HG02884 (cell line): Measurements from ENCODE around the gene IQGAP2.
"Not testable (repeated sequence)": the region's sequence is repeated elsewhere in the genome, so short reads cannot be mapped to it uniquely, and the experiment has no call there.

Source experiments
- ATAC-seq: cut with Tn5 transposase; IDR thresholded peaks from one replicate; pipeline ENCODE4 v1.9.1; 2021; ENCODE audit warnings: mild to moderate bottlenecking, moderate library complexity; ENCODE audit not compliant: unreplicated experiment

The IQGAP2 gene

DNA sequence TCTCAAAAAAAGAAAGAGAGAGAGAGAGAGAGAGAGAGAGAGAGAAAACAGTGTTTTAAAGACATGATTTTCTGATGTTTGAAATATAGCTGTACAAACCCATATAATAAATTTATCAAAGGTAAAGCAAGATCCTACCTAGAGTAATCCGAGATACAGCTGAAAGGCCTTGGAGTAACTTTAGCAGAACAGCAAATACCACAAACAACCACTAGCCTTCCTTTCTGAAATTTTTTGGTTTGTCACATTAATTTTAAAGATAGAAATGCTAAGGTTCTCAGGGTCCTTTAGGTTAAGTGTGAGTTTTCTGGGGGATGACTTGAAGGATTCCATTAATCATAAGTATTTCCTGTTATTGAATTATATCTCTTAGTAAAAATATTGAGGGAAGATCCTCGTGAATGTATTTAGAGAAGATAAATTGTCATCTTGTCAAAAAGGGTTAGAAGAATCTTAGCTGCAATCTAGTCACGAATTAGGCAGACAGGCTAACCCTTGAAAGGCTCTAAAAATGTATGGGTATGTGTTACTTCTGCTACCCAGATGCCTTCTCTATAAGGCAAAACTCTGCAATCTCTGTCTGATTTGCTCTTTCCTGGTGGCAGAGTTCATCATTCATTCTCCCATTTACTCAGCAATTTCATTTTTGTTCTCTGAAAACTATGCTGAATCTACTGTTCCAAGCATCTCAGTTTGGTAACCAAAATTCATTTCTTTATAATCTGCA lies 192.8 kb downstream of the IQGAP2 start:
- no peak for ATAC-seq

DNA sequence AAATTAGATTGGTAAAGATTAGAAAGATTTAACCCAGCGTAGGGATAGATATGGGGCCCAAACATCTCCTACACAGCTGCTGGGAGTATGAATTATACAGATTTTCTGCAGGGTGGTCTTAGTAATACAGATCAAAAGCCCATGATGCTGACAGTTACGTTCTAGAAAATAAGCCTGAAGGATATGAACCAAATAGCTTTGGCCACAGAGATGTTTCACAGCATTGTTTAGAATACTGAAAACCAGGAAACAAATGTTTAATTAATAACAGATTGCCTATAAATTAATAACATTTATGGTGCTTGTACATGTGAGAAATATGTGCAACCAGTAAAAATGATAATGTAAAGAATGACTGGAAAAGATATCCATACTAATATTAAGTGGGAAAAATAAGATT lies 195.4 kb downstream of the IQGAP2 start:
- no peak for ATAC-seq

DNA sequence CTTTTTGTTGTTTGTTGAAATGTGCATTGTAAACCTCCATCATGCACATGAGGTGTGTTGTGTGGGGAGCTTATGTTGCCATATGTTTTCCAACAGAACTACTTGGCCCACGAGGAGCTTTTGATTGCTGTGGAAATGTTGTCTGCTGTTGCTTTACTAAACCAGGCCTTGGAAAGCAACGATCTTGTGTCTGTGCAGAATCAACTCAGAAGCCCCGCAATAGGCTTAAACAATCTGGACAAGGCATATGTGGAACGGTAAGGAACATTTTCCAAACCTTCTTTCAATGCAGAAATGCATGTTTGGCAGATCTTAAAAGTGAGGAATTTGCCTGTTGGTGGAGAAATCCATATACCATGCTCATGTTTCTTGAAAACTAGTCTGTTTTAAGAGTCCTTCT lies 197.6 kb downstream of the IQGAP2 start:
- ATAC-seq, result no peak

DNA sequence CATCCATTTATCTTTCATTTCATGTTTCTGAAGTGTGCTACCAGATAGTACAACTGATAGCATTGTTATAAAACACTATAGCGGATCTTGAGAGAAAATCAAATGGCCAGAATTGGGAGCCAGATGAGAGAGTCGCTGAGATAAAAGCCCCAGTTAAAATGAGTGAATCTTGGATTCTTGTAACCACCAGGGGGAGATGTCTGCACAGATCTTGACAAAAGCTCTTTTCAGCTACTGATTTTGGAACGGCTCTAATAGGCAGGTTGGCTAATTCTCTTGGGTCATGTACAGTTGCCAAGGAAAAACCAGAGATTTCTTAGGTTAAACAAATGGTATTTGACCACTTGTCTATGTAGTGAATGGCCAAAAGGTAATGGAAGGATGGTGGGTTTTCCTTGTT lies 198.4 kb downstream of the IQGAP2 start:
- ATAC-seq, result no peak

DNA sequence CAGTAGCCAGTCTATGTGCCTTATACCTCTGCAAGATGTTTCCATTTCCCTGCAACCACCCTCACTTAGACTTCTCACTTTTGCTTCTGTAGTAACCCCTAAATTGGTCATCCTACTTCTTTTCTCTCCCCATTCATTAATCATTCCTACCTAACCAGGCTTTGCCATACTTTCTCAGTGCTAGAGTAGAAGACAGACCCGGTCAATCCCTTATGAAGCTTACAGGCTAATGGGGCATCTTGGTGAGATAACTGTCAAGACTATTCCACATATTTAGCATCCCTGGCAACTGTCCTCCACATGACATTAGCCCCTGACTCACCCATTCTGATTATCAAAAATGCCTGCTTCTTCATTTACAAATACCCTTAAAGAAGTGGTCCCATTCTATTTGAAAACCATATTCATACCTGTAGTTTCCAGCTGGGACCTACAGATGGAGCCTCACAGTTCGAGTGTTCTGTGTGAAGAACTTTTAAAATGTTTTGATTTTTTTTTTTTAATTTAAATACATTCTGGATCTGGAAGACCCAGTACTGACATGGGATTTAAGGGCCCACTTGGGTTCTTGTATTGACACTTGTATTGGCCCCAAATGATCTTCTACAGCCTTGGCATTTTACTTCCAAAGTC lies 199.1 kb downstream of the IQGAP2 start:
- ATAC-seq, result no peak

DNA sequence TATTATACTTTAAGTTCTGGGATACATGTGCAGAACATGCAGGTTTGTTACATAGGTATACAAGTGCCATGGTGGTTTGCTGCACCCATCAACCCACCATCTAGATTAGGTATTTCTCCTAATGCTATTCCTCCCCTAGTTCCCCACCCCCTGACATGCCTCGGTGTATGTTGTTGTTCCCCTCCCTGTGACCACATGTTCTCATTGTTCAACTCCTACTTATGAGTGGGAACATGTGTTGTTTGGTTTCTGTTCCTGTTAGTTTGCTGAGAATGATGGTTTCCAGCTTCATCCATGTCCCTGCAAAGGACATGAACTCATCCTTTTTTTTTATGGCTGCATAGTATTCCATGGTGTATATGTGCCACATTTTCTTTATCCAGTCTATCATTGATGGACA lies 200.9 kb downstream of the IQGAP2 start:
- ATAC-seq, result not testable (repeated sequence)

DNA sequence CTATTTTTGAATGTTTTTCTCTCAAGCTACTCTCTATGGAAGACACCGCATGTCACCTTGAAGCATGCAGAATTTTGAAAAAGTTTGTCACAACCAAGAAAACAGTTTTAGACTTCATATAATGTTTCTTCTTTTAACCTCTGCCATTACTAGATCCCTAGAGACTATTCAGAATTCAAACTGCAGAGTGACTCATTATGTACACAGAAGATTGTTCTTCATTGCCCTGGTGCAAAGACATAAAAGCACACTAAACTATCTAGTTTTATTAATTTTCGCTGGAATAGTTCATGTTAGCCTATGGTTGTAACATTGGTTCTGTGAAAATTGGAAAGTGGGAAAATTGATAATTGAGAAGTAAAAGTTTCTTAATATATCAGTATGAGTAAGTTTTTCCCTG lies 201.8 kb downstream of the IQGAP2 start:
- no peak for ATAC-seq

DNA sequence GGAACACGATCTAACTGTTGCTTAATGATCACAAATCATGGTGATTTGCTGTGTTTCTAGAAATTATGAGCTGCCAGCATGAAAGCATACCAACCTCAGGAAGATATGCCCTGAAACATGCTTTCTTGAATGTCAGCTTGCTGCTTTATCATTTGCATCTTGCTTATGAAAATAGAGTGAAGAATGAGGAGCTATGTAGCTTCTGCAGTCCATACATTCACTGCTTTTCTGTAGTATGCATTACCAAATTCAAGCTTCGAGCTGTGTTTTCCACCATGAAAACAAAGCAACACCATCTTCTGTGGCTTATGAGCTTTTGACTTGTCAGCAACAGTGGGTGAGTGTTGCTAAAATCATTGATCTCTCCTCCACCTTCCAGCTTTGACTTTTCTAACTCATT lies 203.6 kb downstream of the IQGAP2 start:
- ATAC-seq, result peak; percentile 55

DNA sequence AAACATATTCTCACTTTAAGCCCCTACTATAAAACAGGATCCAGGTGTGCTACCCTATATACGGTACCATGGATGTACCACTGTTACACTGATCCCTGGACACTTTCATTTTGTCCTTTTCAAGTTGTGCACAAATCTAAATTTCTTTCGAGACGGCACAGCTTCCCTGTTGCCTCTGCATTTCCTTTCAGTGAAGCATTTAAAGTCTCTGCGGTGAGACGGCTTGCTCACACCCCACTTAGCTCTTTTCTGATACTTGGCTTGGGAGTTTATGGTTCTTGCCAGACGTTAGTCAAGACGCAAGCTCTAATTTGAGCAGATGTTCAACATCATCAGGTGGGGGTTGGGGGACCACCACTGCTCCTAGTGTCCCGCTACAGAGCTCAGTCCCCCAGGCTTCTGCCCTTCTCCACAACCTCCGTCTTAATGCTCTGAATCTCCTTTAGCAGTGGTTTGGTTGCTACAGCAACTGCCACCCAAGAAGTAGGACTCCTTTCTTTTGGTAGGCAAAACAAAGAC lies 204.3 kb downstream of the IQGAP2 start:
- ATAC-seq, result no peak

DNA sequence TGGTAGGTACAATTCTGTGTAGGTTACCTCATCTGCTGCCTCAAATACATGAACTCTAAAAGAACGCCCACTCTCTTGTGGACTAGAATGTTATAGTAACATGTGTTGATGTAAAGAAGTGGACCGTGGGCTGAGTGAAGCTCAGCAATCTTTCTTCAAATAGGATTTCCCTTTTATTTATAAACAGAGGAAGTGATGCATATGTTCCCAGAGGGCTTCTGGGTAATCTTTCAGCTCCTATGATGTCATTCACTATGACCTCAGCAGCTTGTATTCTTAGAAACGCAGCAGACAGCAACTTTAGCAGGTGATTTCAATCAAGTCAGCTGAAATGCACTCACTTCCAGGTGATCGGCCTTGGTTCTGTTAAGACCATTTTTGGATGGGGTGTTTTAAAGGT lies 205.7 kb downstream of the IQGAP2 start:
- ATAC-seq, result no peak

DNA sequence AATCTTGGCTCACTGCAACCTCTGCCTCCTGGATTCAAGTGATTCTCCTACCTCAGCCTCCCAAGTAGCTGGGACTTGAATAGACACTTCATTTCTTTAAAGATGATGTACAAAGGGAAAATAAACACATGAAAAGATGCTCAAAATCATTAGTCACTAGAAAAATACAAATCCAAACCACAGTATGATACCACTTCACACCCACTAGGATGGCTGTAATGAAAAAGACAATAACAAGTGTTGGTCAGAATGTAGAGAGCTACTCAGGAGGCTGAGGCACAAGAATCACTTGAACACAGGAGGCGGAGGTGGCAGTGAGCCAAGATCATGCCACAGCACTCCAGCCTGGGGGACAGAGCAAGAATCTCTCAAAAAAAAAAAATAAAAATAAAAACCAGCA lies 207.1 kb downstream of the IQGAP2 start:
- ATAC-seq, result no peak

DNA sequence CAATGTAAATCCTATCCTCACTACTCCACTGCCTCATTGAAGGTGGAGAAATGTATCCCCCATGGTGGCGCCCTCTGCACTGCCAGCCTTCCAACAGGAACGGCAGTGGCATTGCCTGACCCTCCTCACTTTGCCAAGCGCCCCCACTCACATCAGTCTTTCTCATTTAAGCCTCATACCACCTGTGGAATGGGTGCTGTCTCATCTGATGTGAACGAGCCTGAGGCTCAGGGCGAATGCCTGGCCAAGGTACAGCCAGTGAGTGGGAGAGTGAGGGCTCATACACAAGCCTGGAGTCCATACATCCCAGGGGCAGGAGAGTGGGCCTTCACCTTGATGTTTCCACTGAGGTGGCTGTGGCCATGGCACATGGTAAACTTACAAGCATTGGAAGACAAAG lies 209.9 kb downstream of the IQGAP2 start:
- ATAC-seq, result no peak

DNA sequence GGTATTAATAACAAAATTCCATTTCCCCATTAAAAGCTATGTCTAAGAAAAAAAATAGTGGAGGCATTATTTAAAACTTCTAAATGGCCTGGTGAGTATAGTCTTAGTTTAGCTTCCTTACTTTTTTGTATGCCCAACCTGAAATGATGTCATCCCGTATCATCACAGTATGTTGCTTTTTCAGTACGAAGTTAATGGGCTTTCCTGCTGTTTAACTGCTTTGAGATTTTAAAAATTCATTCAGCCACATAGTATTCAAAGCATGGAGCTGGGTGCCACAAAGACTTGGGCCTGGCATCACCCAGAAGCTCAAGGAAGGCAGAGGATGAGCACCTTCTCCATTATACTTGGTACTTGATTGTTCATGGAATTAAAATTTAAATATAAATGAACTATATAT lies 212.7 kb downstream of the IQGAP2 start:
- no peak for ATAC-seq

DNA sequence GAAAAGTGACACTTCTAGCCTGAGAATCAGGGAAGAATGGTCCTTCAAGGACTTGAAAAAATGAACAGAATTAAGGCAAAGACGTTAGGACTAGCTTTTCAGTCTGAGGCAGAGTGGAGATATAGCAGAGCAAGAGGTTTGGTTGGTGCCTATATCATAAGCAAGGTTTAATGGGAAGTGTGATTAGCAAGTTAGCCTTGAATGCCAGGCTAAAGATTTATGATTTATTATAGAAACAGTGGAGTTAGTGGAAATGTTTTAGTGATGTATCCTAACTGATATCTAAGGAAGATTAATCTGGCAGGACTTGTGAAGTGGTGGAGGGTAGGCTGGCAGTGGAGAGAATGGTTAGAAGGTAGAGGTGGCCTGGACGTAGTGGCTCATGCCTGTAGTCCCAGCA lies 213.1 kb downstream of the IQGAP2 start:
- ATAC-seq, result no peak

DNA sequence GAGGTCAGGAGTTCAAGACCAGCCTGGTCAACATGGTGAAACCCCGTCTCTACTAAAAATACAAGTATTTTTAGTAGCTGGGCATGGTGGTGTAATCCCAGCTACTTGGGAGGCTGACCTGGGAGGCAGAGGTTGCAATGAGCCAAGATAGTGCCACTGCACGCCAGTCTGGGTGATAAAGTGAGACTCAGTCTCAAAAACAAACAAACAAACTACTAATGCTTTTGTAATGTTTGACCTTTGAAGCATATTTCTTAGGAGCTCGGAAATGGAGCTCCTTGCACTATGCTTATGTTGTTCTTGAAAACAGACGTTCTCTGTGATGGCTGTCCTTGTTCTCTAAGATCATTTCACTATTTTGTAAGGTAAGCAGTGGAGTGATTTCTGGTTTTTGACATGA lies 214.1 kb downstream of the IQGAP2 start:
- ATAC-seq, result no peak

DNA sequence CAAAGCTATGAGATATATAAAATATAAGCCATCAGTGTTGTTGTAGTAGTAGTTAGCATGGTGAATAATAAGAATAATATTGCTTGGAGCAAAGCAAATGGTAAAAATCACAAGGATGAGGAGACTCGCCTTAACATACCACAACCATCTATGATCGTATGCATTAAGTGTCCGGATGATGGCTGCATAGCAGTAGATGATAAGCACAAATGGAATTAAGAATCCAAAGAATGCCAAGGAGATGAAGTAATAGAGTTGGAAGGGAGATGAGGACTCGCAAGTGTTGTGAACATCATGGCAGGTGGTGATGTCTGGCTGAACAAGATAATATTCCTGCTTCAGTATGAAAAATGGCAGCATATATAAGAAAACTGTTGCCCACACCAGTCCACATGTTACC lies 214.6 kb downstream of the IQGAP2 start:
- no peak for ATAC-seq

DNA sequence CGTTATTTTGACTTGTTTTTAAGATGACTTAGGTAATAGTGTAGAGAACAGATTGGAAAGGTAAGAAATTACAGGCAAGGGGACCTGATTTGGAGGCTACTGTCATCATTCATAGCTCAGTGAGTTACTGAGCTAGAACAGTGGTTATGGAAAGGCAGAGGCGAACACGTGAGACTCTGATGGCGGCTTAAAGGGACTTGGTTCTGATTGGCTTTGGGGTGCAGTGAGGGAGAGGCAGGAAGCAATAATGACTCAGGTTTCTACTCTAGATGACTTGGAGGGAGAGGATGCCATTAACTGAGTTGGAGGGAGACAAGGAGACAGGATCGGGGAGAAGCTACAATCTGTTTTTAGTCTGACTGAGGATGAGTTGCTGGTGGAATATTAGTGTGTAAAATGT lies 217.1 kb downstream of the IQGAP2 start:
- no peak for ATAC-seq

DNA sequence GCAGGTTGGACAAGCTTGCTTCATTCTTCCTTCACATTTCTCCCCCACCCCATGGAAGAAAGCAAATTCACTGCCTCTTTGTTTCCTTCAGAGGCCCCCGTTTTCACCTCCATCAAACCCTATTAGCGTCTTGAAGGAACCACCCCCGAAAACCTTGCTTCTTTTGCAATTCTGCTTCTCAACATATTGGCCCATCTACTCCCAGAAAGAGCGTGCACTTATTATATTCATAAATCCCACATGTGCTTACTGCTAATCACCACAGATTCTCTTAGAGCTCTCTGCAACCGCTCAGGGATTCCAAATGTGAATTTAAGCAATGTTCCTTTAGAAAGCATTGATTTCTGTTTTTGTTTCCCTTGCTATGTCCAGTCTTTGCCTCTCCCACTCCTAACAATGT lies 219.0 kb downstream of the IQGAP2 start:
- no peak for ATAC-seq

DNA sequence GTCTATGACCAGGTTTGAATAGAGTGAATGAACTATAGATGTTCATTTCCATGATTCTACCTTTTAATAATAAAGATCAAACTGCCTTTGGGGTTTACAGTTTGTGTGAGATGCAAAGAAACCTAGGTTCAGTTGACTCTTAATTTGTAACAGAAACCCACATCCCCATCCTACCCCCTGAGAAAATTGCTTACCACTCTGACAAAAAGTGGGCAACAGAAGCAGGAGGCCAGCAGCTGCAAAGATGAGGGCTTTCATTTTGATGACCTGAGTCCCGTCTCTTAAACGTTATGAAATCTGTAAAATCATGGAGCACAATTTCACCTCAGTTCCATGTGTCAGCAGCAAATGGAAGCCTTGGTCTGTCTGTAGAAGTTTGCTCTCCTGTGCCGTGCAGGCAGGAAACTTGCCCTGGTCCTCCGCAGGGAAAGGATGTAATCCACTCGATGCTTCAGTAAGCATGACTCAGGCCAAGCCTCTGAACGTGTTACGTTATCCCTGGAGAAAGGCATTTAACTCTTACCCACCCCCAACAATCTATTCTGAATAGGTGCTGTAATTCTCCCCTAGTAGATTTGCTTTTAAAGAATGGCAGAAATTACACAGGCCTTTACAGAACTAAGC lies 220.0 kb downstream of the IQGAP2 start, which contains the start of gene F2RL2:
F2RL2 (minus strand) TSS at position 431 of the 624 bp plus-strand sequence; CDS start at position 258, 173 bp downstream.
- ATAC-seq, result no peak

DNA sequence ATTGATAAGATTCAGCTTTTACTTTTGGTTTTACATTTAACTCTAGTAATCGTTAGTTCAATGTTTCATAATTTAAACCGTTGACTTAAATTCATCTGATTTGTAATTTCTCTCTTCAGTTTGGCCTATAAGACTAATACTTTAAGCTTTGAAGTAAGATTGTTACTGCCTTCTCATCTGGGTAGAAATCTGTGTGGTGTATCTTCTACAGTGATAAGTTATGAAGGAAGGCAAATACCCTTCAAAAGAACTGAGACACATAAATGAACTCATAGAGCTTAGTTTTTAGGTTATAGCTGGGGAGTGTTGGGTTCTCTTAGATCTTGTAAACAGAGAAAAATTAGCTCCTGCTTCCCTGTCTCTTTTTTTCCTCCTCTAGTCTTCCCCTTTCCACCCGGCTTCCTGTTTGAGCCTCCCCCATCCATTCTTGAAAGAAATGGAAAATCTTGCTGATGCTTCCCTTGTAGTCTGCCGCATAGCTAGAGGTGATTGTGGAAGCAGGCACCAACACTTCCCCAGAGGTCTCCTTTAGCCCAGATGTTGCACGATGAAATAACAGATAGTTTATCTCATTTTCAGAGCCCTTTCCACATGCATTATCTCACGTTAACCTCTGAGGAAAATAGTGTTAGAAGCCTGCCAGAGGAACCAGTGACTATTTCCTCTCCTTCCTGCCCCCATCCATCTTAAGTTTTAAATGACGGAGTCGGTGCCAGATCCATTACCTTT lies 222.2 kb downstream of the IQGAP2 start:
- ATAC-seq, result no peak

DNA sequence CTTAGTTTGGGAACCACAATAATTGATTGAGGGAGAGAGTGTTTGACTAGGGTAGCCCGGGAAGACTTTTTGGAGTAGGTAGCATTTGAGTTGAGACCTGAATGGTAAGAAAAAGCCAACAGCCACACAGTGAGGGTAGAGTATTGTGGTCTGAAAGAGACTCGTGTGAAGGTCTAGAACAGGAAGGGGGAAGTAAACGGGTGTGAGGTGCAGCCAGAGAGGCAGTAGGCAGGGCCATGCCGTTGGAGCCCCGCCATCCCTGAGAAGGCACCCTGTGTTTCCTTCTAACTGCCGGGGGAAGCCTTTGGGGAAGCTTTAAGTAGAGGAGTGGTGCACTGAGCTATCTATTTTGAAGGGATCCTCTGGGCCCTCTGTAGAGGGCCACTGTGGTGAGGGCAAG lies 223.7 kb downstream of the IQGAP2 start:
- ATAC-seq, result no peak
